Fibroblast of skin of left quadriceps (primary cell): ENCODE measurements around the gene RANBP3.
A peak's percentile ranks its signal among the peaks of the same experiment; 100 is the strongest.
"Not testable (repeated sequence)": the region's sequence is repeated elsewhere in the genome, so short reads cannot be mapped to it uniquely, and the experiment has no call there.

ENCODE experiments used
- DNase-seq, 2 experiments: peaks; one replicate each; pipeline ENCODE4 v3.0.0-alpha.2; 2013; ENCODE audit warnings: low read depth in 2 of 2

The RANBP3 gene

GRCh38 chr19:5977785-5978605, at the start of gene RANBP3:
Gene RANBP3 (minus strand): TSS chr19:5978140. CDS start chr19:5978082, 58 bp downstream.
- peak; percentile 97 for DNase-seq

GRCh38 chr19:6026390-6027227, 48.7 kb upstream of the RANBP3 start:
- no peak for DNase-seq

GRCh38 chr19:6024756-6025155, 46.8 kb upstream of the RANBP3 start:
- DNase-seq = not testable (repeated sequence)

GRCh38 chr19:6023936-6024335, 46.0 kb upstream of the RANBP3 start:
- no peak for DNase-seq

GRCh38 chr19:6023085-6023682, 45.2 kb upstream of the RANBP3 start:
- DNase-seq = peak; percentile 34 to 38

GRCh38 chr19:6022570-6023064, 44.7 kb upstream of the RANBP3 start:
- no peak for DNase-seq

- peak; percentile 55 to 60 for DNase-seq
Observed at GRCh38 chr19:6021878-6022569, 44.1 kb upstream of the RANBP3 start.

- DNase-seq = no peak
Observed at GRCh38 chr19:6020972-6021805, 43.2 kb upstream of the RANBP3 start.

GRCh38 chr19:6020166-6020882, 42.4 kb upstream of the RANBP3 start:
- no peak for DNase-seq

GRCh38 chr19:6018786-6019185, 40.8 kb upstream of the RANBP3 start:
- no peak for DNase-seq

GRCh38 chr19:6017576-6017975, 39.6 kb upstream of the RANBP3 start:
- no peak for DNase-seq

- DNase-seq = no peak
Observed at GRCh38 chr19:6015841-6016545, 38.1 kb upstream of the RANBP3 start.

- no peak for DNase-seq
Observed at GRCh38 chr19:6014551-6015135, 36.7 kb upstream of the RANBP3 start.

- DNase-seq = no peak
Observed at GRCh38 chr19:6012426-6013170, 34.7 kb upstream of the RANBP3 start.

- no peak for DNase-seq
Observed at GRCh38 chr19:6011794-6012193, 33.9 kb upstream of the RANBP3 start.

- no peak for DNase-seq
Observed at GRCh38 chr19:6011206-6011605, 33.3 kb upstream of the RANBP3 start.

- no peak for DNase-seq
Observed at GRCh38 chr19:6010107-6010506, 32.2 kb upstream of the RANBP3 start.

- no peak for DNase-seq
Observed at GRCh38 chr19:6007866-6008265, 29.9 kb upstream of the RANBP3 start.
